HG03095 (cell line): Measurements from ENCODE around the gene RGL1.

Source experiments
- ATAC-seq: cut with Tn5 transposase; IDR thresholded peaks from one replicate; pipeline ENCODE4 v1.9.1; 2021; ENCODE audit warnings: moderate library complexity; ENCODE audit not compliant: unreplicated experiment

Gene RGL1

GRCh38 chr1:183911285-183911684 is 106.4 kb downstream of the RGL1 start:
- peak; percentile 71 for ATAC-seq

GRCh38 chr1:183912265-183912886 is 107.5 kb downstream of the RGL1 start:
- peak; percentile 48 for ATAC-seq

DNA sequence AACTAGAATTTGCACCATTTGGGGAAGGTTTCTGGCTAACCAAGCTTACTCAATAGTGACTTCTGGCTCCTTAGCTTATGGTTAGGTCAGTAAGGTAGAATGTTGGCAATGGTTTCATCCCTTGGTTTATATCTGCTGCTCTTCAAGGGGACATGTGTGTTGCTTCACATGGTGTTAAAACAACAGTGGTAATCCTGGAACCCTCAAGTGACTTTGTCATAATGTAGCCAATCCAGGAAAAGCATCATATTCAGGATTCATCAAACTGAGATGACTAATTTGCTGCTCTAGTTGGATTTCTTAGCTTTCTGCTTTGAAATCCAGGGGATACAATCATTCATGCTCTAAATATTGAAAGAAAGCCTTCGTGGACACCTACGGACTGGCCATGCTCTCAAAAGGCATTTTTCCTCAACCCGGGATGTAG is 108.7 kb downstream of the RGL1 start:
- no peak for ATAC-seq

DNA sequence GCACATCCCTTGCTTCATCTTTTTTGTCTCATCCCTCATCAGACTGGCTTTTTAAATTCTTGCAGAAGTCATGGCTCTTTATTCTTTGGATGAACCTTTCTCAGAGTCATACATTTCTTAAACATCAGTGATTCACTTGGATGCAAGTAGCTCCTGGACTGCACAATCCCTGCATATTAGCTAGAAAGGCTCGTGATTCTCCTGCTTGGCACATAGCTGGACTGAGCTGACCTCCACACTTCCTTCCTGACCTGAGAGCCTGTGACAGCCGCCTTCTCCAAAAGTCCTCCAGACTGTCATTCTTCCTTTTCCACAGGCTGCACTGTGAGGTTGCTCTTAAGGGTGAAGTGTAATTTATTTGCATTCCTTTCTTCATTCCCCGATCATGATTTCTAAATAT is 109.4 kb downstream of the RGL1 start:
- no peak for ATAC-seq

DNA sequence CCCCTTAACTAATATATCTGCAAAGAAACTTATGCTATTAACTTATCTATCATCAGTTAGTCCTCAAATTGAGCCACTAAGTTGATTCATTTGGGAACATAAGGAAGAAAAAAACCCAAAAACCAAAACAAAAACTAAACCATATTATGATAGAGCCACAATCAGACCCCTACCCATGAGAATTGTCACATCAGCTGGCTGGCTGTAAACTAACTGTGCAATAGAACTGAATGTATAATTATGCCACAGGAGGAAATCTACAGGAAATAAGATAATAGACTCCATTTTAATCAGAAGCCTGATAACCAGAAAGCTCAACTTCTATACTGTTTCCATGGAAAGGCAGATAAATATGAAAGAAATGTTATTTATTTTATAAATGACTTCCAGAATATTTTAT is 110.0 kb downstream of the RGL1 start:
- ATAC-seq = no peak

GRCh38 chr1:183915625-183916510 is 110.9 kb downstream of the RGL1 start:
- ATAC-seq = no peak

- ATAC-seq = no peak
Measured at GRCh38 chr1:183916574-183916973, 111.7 kb downstream of the RGL1 start.

DNA sequence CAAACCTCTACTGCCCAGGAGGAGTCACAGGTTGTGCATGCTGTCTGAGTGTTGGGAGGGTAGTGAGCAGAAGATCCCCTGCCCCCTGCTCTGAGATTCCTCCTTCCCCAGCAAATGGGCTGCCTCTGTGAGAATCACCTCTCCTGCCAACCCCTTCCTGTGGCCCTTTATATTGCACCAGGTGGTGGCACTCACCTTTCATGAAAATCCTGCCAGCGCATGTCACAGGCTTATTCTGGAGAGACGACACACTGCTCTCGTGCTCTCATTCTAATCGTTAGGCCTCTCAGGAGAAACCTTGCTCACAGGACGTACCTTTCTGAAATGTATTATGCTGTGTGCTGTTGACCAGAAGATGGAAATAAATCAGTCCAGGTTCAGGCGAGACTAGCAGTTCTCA is 113.7 kb downstream of the RGL1 start:
- no peak for ATAC-seq

DNA sequence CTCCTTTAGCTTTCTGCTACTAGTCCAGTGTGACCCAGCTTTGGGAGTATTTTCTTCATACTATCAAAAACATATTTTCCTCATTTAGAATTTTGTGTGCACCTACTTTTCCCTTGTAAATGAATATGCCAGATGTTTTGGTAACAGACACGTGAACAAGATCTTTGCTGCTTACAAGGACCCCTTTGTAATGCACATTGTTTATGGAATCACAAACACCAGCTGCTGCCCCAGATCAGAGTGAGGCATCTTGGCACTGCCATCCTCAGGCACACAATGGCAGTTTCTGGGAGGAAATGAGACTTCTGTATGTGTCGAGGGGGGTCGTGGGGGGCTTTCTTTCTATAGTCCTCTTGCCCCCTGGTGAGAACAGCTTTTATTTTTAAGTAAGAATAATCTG is 115.7 kb downstream of the RGL1 start:
- no peak for ATAC-seq

GRCh38 chr1:183922197-183922596 is 117.3 kb downstream of the RGL1 start:
- ATAC-seq = no peak

GRCh38 chr1:183925947-183926346 is 121.0 kb downstream of the RGL1 start:
- no peak for ATAC-seq

GRCh38 chr1:183926983-183927382 is 122.1 kb downstream of the RGL1 start:
- ATAC-seq = no peak

GRCh38 chr1:183931646-183932271 is 126.8 kb downstream of the RGL1 start:
- no peak for ATAC-seq

DNA sequence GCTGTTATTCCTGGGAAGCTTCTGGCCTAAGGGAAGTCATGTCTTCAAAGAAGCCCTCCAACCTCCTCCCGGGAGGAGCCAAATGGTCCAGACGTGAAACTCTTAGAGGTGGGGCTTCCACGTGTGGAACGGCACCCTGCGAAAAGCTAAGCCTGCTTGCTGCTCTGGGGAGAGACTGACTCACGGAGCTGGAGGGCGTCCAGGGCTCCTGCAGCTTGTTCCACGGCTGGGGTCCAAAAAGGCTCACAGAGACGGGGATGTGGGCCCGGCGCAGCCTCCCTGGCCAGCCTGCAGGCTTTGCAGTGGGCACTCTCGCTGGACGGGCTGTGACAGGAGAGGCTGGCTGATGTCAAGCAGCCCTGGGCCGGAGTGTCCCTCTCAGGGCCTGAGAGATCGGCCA is 127.5 kb downstream of the RGL1 start:
- no peak for ATAC-seq

GRCh38 chr1:183933528-183934179 is 128.7 kb downstream of the RGL1 start:
- no peak for ATAC-seq

DNA sequence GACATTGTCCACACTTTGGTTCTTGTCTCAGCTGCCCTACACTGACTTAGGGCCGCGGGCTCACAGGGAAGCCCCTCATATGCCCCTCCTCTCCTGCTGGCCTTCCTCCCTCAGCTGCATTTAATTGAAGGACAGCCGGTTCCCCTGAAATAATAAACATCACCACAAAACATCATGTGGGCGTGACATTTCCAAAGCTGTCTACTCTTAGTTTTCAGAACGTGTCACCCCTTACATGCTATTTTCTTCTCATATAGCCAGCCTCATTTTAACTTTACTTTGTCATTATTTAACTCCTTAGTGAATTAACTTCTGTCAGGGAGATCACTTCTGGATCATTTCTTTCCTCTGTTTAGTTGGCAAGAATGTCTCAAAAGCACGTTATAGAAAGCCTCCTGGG is 129.4 kb downstream of the RGL1 start:
- ATAC-seq = no peak

- ATAC-seq = no peak
Measured at GRCh38 chr1:183936009-183936408, 131.1 kb downstream of the RGL1 start.

GRCh38 chr1:183936791-183937190 is 131.9 kb downstream of the RGL1 start:
- no peak for ATAC-seq

DNA sequence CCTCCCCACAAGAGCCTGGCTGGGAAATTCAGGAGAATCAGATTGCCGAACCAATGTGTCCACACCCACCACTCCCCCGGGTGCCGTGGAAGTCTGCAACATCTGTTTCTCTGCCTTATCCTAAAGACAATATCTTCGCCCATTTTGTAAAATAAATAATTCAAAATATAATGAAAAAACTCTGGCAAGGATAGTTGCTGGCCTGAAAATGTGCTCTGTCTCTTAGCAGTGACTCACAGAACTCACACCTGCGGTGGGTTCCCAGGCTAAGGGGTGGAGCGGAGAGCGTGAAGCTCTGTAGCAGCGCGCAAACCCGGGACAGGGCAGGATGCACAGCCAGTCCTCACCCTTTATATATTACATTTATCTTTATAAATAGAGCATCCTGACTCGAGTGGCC is 132.7 kb downstream of the RGL1 start:
- no peak for ATAC-seq

DNA sequence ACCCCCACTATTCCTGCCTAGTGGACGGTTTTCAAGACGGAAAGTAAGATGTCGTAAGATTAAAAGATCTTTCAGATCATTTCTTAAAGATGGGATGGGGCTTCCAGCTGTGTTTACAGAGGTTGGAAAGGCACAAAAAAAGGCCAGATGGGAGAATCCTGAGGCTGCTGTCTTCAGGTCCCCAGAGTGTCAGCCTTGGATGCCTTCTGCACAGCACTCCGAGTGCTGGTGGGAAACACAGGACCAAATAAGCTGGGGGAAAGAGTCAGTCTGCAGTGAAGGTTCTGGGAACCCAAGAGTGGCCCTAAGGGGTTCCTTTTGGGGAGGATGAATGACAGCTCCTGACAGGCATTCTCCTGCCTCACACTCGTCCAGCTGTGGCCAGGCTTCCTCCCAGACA is 136.1 kb downstream of the RGL1 start:
- ATAC-seq = no peak

GRCh38 chr1:183942933-183943693 is 138.2 kb downstream of the RGL1 start:
- no peak for ATAC-seq
